Measurements from ENCODE around the gene CD36. TPM values are rescaled to one million over a fixed set of nuclear protein-coding genes. Genes with fewer than 3 reads are reported as not detected.

The CD36 gene
- total and polyA plus RNA-seq, 8 donors, result 132 to 533 (median 226) TPM

DNA sequence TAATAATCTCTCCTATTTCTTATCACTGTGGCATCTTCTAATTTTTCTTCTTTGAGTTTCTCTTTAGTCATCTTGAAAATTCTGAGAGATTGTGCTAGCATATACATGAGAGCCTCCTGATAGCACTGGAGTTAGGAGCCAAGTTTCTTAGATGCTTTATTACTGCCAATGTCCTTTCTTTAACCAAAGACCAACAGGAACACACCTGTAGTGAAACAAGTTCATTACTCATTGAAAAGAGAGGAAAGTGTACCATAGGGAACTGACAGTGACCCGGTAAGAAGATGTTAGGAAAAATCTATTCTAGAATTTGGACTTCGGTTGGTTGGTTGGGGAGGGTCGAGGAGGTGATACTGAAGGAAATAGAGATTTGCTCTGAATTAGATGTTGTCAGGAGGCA lies 27.1 kb upstream of the CD36 start:
- ATAC-seq, result no peak
- intact Hi-C loops (cut with DNase I), result no loop called here
- peaks cover 20 to 44% of the 10 kb centered on the region in 2 donors for H3K4me1 ChIP-seq

GRCh38 chr7:80611779-80612178 lies 26.7 kb upstream of the CD36 start:
- H3K36me3 ChIP-seq, result no peaks in the 10 kb centered on the region
- H3K27me3 ChIP-seq, result no peaks in the 10 kb centered on the region
- TF ChIP-seq, protein P1, sequence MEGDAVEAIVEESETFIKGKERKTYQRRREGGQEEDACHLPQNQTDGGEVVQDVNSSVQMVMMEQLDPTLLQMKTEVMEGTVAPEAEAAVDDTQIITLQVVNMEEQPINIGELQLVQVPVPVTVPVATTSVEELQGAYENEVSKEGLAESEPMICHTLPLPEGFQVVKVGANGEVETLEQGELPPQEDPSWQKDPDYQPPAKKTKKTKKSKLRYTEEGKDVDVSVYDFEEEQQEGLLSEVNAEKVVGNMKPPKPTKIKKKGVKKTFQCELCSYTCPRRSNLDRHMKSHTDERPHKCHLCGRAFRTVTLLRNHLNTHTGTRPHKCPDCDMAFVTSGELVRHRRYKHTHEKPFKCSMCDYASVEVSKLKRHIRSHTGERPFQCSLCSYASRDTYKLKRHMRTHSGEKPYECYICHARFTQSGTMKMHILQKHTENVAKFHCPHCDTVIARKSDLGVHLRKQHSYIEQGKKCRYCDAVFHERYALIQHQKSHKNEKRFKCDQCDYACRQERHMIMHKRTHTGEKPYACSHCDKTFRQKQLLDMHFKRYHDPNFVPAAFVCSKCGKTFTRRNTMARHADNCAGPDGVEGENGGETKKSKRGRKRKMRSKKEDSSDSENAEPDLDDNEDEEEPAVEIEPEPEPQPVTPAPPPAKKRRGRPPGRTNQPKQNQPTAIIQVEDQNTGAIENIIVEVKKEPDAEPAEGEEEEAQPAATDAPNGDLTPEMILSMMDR (IDR thresholded peaks at IDR 0.05), result no peak
- DNase-seq (peak in 3 of 4 donors; percentile 65 to 69 (median 66)), ATAC-seq (peak; percentile 87)
- H3K4me1 ChIP-seq, result peaks cover 20 to 44% of the 10 kb centered on the region in 2 donors
- H3K4me3 ChIP-seq, result no peak overlapping the region
- intact Hi-C loops (cut with DNase I), result no loop called here
- no peaks in the 10 kb centered on the region for H3K9me3 ChIP-seq
- H3K27ac ChIP-seq, result peak overlapping the region; percentile 16 to 38

More for the DNA sequence above, 27.1 kb upstream of the CD36 start:
- no peak overlapping the region for H3K4me3 ChIP-seq
- no peaks in the 10 kb centered on the region for H3K27me3 ChIP-seq
- H3K9me3 ChIP-seq, result no peaks in the 10 kb centered on the region
- no peaks in the 10 kb centered on the region for H3K36me3 ChIP-seq
- H3K27ac ChIP-seq, result peak overlapping the region; percentile 16 to 38
- TF ChIP-seq, protein P1 (IDR thresholded peaks at IDR 0.05), result no peak
- DNase-seq, result no peak

DNA sequence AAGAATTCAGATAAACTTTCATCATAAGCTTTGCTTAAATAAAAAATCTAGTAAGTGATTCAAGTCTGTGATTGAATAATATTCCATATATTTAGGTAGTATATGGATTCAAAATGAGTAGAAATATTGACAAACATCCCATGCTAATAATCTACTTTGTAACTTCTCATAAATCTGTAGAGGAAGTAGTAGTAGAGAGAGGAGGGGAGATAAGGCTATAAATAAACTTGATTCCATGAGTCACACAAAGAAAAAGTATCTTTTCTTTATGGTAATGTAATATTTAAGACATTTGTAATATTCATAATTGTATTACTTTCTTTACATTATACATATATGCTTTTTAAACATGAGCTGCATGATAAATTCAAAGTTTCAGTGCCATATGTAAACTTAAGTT lies 25.6 kb upstream of the CD36 start:
- intact Hi-C loops (cut with DNase I), result no loop called here
- H3K4me3 ChIP-seq, result no peak overlapping the region
- no peaks in the 10 kb centered on the region for H3K9me3 ChIP-seq
- no peak for ATAC-seq
- no peaks in the 10 kb centered on the region for H3K27me3 ChIP-seq
- no peaks in the 10 kb centered on the region for H3K36me3 ChIP-seq
- no peak for DNase-seq
- H3K27ac ChIP-seq, result no peak overlapping the region
- TF ChIP-seq, protein P1 (IDR thresholded peaks at IDR 0.05), result no peak
- H3K4me1 ChIP-seq, result peaks cover 20 to 50% of the 10 kb centered on the region in 2 donors

GRCh38 chr7:80613519-80613918 lies 24.9 kb upstream of the CD36 start:
- TF ChIP-seq, protein P1 (IDR thresholded peaks at IDR 0.05), result no peak
- DNase-seq (no peak), ATAC-seq (no peak)
- Histone ChIP-seq H3K27me3 (no peaks in the 10 kb centered on the region), H3K27ac (no peak overlapping the region), H3K9me3 (no peaks in the 10 kb centered on the region), H3K36me3 (no peaks in the 10 kb centered on the region), H3K4me3 (no peak overlapping the region), H3K4me1 (peaks cover 20 to 53% of the 10 kb centered on the region in 2 donors)
- intact Hi-C loops (cut with DNase I), result no loop called here

GRCh38 chr7:80614851-80615271 lies 23.6 kb upstream of the CD36 start:
- DNase-seq (no peak), ATAC-seq (peak; percentile 76)
- Histone ChIP-seq H3K27ac (peak overlapping the region; percentile 59 to 60), H3K36me3 (no peaks in the 10 kb centered on the region), H3K27me3 (no peaks in the 10 kb centered on the region), H3K4me1 (peaks cover 20 to 59% of the 10 kb centered on the region in 2 donors), H3K9me3 (peaks cover 0 to 5% of the 10 kb centered on the region in 2 donors), H3K4me3 (no peak overlapping the region)
- intact Hi-C loops (cut with DNase I), result no loop called here
- TF ChIP-seq, protein P1 (IDR thresholded peaks at IDR 0.05), result no peak
